Amniotic epithelial cell (primary cell): ENCODE measurements around the gene FXR1.

Source experiments
- DNase-seq: peaks from one replicate; pipeline ENCODE4 v3.0.0-alpha.2; 2010; ENCODE audit warnings: low read depth

FXR1 gene

GRCh38 chr3:181007262-181007661 lies 94.8 kb downstream of the FXR1 start:
- DNase-seq, result no peak

- DNase-seq, result no peak
Measured at GRCh38 chr3:181008796-181009195, 96.3 kb downstream of the FXR1 start.

GRCh38 chr3:181009225-181009624 lies 96.8 kb downstream of the FXR1 start:
- DNase-seq, result peak; percentile 26

- peak; percentile 63 for DNase-seq
Measured at GRCh38 chr3:181017690-181018089, 105.2 kb downstream of the FXR1 start.

GRCh38 chr3:181025204-181025603 lies 112.7 kb downstream of the FXR1 start:
- no peak for DNase-seq

GRCh38 chr3:181030948-181031347 lies 118.5 kb downstream of the FXR1 start:
- no peak for DNase-seq
